GM21528 (cell line): ENCODE data around the gene CAMK2N2.

ENCODE experiments used
- ATAC-seq: cut with Tn5 transposase; IDR thresholded peaks from one replicate; pipeline ENCODE4 v1.9.1; 2021; ENCODE audit warnings: mild to moderate bottlenecking, moderate library complexity; ENCODE audit not compliant: unreplicated experiment, low FRiP score

CAMK2N2 gene

DNA sequence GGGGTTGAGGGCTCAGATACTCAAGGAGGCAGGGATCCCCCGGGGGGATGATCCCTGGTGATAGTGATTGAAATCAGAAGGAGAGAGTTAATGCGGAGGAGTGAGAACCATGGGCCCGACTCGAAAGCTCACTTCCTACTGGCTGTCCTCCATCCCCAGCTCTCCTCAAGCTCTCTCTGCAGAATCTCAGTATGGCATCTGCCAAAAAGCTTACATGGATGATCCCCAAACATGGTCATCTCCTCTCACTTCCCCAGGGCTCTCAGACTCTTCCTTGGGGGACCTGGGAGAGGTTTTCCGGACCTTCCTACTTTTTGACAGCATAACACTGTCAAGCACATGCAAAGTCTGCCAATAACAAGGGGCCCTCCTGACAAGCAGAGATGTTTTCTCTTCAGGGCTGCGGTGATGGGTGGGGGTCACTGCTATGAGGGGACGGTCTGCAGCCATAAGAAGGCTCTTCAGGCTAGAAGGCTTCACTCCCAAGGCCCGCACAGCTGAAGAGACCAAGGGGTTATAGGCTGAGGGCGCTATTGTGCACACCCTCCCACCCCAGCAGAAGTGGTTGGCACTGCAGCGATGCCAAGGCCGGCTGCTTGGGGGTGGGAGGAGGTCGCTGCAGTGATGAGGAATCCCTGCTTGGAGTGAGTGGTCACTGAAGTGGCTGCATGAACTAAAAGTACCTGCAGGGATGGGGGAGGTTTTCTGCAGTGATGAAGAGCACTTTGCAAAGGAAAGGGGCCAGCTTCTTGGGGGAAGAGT is 32.8 kb downstream of the CAMK2N2 start:
- no peak for ATAC-seq

DNA sequence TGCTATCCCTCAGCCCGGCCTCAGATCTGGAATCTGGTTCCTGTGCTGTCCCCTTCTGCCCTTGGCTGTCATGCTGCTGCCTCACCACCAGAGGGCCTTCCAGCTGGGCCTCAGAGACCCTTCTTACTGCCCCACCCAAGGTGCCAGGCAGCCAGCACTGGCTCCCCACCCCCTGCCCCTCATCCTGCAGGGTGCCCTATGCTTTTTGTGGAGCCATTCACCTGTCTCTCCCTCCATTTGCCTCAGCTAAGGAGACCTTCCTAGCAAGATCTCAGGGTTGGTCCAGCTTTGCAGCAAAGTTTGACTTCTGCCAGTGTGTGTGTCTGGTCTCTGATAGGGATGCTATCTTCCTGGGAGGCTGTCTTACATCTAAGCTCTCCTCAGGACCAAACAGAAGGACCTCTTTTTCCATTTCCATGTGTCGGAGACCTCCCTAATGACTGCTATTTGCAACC is 33.8 kb downstream of the CAMK2N2 start:
- no peak for ATAC-seq

- no peak for ATAC-seq
These were observed 37.4 kb downstream of the CAMK2N2 start for GRCh38 chr3:184223946-184224345.

- ATAC-seq: no peak
These were observed 38.8 kb downstream of the CAMK2N2 start for GRCh38 chr3:184222521-184222920.

DNA sequence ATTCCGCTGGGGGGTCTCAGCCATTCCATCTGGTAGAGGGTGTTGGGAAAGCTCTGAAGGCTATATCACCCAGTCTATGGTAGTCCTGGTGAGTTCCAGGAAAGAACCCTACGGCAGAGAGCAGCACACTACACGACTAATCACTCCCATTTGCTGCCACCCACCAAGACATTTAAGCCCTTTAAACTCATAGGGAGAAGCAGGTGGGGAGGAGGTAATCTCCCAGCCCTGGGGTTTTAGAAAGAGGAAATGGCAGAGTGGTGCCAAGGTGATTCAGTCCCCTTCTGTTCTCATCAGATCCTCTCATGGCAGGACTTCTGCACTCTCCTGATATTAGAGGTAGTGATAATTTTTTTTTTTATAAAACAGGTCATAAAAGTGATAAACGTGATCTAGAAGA is 42.5 kb downstream of the CAMK2N2 start:
- no peak for ATAC-seq

DNA sequence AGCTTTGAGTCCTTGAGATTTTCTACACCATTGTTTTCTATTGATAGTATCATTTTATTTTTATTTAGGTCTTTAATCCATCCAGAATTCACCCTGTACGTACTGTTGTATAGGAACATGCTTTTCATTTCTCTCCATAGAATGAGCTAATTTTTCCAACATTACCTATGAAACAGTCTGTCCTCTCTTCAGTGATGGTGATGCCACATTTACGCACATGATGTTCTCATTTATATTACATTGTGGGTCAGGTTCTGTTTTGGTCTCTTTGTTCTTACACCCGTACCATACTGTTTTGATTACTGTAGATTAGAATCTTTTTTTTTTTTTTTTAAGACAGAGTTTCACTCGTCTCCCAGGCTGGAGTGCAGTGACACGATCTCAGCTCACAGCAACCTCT is 49.6 kb downstream of the CAMK2N2 start:
- ATAC-seq: no peak

DNA sequence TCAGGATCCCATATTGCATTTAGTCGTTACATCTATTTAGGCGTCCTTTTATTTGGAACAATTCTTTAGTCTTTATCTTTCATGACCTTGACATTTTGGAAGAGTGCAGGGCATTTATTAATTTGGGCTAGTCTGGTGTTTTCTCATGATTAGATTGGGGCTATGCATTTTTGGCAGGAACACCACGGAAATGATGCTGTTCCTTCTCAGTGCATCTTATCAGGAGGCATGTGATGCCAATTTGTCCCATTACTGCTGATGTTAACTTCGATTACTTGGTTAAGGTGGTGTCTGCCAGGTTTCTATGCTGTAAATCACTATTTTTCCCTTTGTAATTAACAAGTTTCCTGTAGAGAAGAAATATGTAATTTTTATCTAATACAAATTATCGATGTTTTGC is 50.1 kb downstream of the CAMK2N2 start:
- ATAC-seq: no peak
